GM23248 (cell line): ENCODE measurements around the gene UVRAG. TPM values are rescaled to one million over a fixed set of nuclear protein-coding genes. Genes with fewer than 3 reads are reported as not detected.
"Not testable (repeated sequence)": the region's sequence is repeated elsewhere in the genome, so short reads cannot be mapped to it uniquely, and the experiment has no call there.

Experiments used
- DNase-seq: peaks from one replicate; pipeline ENCODE4 v3.0.0-alpha.2; 2015
- H2AFZ ChIP-seq: fragments of 200-600 bp; sonication (generic); 2 replicates; pipeline ENCODE4 v1.6.1; 2016; ENCODE audit warnings: antibody characterized with exemption
- H3F3A ChIP-seq: fragments of 200-600 bp; sonication (generic); 2 replicates; pipeline ENCODE4 v1.6.1; 2016; ENCODE audit warnings: mild to moderate bottlenecking, antibody characterized with exemption, mixed run types; ENCODE audit not compliant: insufficient read depth
- H3K27ac ChIP-seq: fragments of 200-600 bp; sonication (generic); 2 replicates; pipeline ENCODE4 v1.5.1; 2016; ENCODE audit warnings: mild to moderate bottlenecking
- H3K27me3 ChIP-seq: fragments of 200-600 bp; sonication (generic); replicated peaks from 2 replicates; pipeline ENCODE4 v1.6.1; 2016; ENCODE audit warnings: mild to moderate bottlenecking; ENCODE audit not compliant: insufficient read depth
- H3K36me3 ChIP-seq: fragments of 200-600 bp; sonication (generic); 2 replicates; pipeline ENCODE4 v1.6.1; 2016; ENCODE audit warnings: low read depth, mild to moderate bottlenecking
- H3K4me1 ChIP-seq: fragments of 200-600 bp; sonication (generic); 2 replicates; pipeline ENCODE4 v1.6.1; 2016; ENCODE audit warnings: mild to moderate bottlenecking; ENCODE audit not compliant: insufficient read depth
- H3K4me2 ChIP-seq: fragments of 200-600 bp; sonication (generic); one replicate; pipeline ENCODE4 v1.6.1; 2016; ENCODE audit warnings: mild to moderate bottlenecking; ENCODE audit not compliant: unreplicated experiment
- H3K4me3 ChIP-seq: fragments of 200-600 bp; sonication (generic); 2 replicates; pipeline ENCODE4 v1.5.1; 2016; ENCODE audit warnings: mild to moderate bottlenecking
- H3K79me2 ChIP-seq: fragments of 200-600 bp; sonication (generic); 2 replicates; pipeline ENCODE4 v1.6.1; 2016; ENCODE audit warnings: mild to moderate bottlenecking; ENCODE audit not compliant: insufficient read depth
- H3K9ac ChIP-seq: fragments of 200-600 bp; sonication (generic); 2 replicates; pipeline ENCODE4 v1.6.1; 2016; ENCODE audit warnings: mild to moderate bottlenecking
- H3K9me2 ChIP-seq: fragments of 200-600 bp; sonication (generic); 2 replicates; pipeline ENCODE4 v1.6.1; 2016; ENCODE audit warnings: mixed run types, mild to moderate bottlenecking, moderate library complexity; ENCODE audit not compliant: insufficient read depth
- H3K9me3 ChIP-seq: fragments of 200-600 bp; sonication (generic); one replicate; pipeline ENCODE4 v1.6.1; 2017; ENCODE audit warnings: low read depth
- H4K20me1 ChIP-seq: fragments of 200-600 bp; sonication (generic); 2 replicates; pipeline ENCODE4 v1.6.0; 2016; ENCODE audit not compliant: insufficient read depth
- EZH2 ChIP-seq: fragments of 200-600 bp; sonication (generic); IDR thresholded peaks from 2 replicates; pipeline ENCODE4 v1.6.1; 2018; ENCODE audit warnings: antibody characterized with exemption, mild to moderate bottlenecking; ENCODE audit not compliant: insufficient read depth, poor library complexity, severe bottlenecking
- EZH2phosphoT487 ChIP-seq: fragments of 200-600 bp; sonication (generic); IDR thresholded peaks from 2 replicates; pipeline ENCODE4 v1.6.1; 2018; ENCODE audit warnings: antibody characterized with exemption, moderate library complexity, mild to moderate bottlenecking, low read depth; ENCODE audit not compliant: insufficient read depth
- WGBS, 2 experiments: methylation state at CpG; one replicate each; pipeline ENCODE4 v1.1.6; 2015 to 2017; ENCODE audit warnings: low lambda C conversion rate in 2 of 2, low coverage in 1 of 2; ENCODE audit errors: missing lambda C conversion rate in 2 of 2; 5-methylcytosine and 5-hydroxymethylcytosine counted together
- in situ Hi-C: fragments of 300-500 bp; cut with MboI; formaldehyde crosslinking; loops from 2 replicates; pipeline ENCODE4 v1.15.0; 2020
- polyA plus RNA-seq: library from polyadenylated mRNA; unstranded; fragments of >200 nt; fragmentation: Nextera tagmentation; extraction: Ambion mirVana; gene quantifications from 2 replicates; pipeline ENCODE4 v1.2.1, GENCODE V29; 2016
- total RNA-seq: library from RNA; depleted of rRNA; stranded (reverse); fragments of >200 nt; shearing (Covaris generic); gene quantifications from 2 replicates; pipeline ENCODE4 v1.2.3, GENCODE V29; 2014

The UVRAG gene
- total and polyA plus RNA-seq, 2 experiments from 2014 or later = 9.9 to 11.0 TPM

DNA sequence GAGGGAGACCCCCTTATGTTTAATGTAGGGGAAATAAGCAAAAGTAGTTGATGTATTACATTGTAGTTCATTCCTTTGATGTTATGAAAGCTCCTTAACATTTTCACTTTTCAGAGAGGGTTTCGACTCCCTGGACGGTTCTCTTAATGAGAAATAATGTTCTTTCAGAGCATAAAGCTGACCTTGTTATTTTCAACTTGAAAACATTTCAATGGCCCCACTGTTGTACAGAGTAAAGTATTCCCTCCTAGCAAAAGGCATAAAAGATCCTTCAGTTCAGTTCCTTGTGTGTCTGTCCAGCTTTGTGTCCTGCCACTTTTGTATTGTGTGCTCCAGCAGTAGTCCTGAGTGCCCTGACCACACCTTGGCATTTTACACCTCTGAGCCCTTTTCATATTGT lies 63.9 kb downstream of the UVRAG start:
- 92 to 97% methylated on average over 2 of the region's 2 CpGs for WGBS, 2 experiments
- H3K9me2 ChIP-seq = no peaks in the 10 kb centered on the region
- in situ Hi-C loops = loop anchor here (25.0 kb wide), 1 partner anchor 633 kb away; no protein-coding TSS in a partner anchor
- no peaks in the 10 kb centered on the region for H3K4me1 ChIP-seq
- H3K79me2 ChIP-seq = peaks cover 2% of the 10 kb centered on the region
- no peaks in the 10 kb centered on the region for H3K36me3 ChIP-seq
- H3K27ac ChIP-seq = no peak overlapping the region
- no peak overlapping the region for H2AFZ ChIP-seq
- no peaks in the 10 kb centered on the region for H3K9me3 ChIP-seq
- H3K27me3 ChIP-seq = no peaks in the 10 kb centered on the region
- no peaks in the 10 kb centered on the region for H3F3A ChIP-seq
- H3K9ac ChIP-seq = no peak overlapping the region
- no peak for DNase-seq
- peaks cover 3% of the 10 kb centered on the region; the same call in 1 of the 2 replicates for H4K20me1 ChIP-seq
- H3K4me3 ChIP-seq = no peak overlapping the region
- no peak overlapping the region for H3K4me2 ChIP-seq
- TF ChIP-seq EZH2 = no peak
- no peak for TF ChIP-seq EZH2phosphoT487

DNA sequence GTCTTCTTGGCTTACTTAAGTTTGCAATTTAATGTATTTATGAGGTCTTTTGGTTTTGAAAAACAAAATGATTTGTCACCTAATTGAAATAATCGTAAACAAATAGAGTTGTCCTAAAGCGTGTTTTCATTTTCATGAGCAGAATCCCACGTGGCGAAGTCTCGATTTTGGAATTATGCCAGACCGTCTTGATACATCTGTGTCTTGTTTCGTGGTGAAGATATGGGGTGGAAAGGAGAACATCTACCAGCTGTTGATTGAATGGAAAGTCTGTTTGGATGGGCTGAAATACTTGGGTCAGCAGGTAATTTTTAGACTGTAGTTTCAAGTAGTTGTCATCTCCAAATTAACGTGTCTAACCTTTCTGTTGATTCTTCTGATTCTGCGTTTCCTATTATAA lies 64.7 kb downstream of the UVRAG start:
- Histone ChIP-seq H4K20me1 (peaks cover 3% of the 10 kb centered on the region; the same call in 1 of the 2 replicates), H3K79me2 (no peaks in the 10 kb centered on the region; the same call in 1 of the 2 replicates), H3K9me2 (no peaks in the 10 kb centered on the region), H3K9me3 (no peaks in the 10 kb centered on the region), H2AFZ (no peak overlapping the region), H3F3A (no peaks in the 10 kb centered on the region), H3K4me1 (no peaks in the 10 kb centered on the region), H3K4me3 (no peak overlapping the region), H3K9ac (no peak overlapping the region), H3K27me3 (no peaks in the 10 kb centered on the region), H3K36me3 (no peaks in the 10 kb centered on the region), H3K27ac (no peak overlapping the region), H3K4me2 (no peak overlapping the region)
- no peak for TF ChIP-seq EZH2
- TF ChIP-seq EZH2phosphoT487 = no peak
- in situ Hi-C loops = loop anchor here (25.0 kb wide), 1 partner anchor 633 kb away; no protein-coding TSS in a partner anchor
- 74% methylated on average over 9 of the region's 9 CpGs for WGBS, 2 experiments
- no peak for DNase-seq

DNA sequence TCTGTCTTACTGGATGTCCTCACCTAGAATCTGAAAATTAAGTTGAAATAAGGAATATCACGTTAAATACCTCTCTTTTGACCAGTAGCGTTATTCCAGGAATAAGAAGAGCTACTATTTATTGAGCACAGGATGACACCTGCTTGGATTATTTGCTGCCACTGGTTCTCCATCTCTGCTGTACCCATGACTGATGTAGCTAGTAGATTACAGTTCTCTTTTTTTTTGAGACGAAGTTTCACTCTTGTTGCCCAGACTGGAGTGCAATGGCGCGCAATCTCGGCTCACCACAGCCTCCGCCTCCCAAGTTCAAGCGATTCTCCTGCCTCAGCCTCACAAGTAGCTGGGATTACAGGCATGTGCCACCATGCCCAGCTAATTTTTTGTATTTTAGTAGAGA lies 65.3 kb downstream of the UVRAG start:
- not testable (repeated sequence) for H3K4me1 ChIP-seq, H3K9me3 ChIP-seq, H3F3A ChIP-seq, DNase-seq, H3K4me2 ChIP-seq, H3K4me3 ChIP-seq, H3K9me2 ChIP-seq, H2AFZ ChIP-seq, H3K9ac ChIP-seq, H3K27me3 ChIP-seq, H3K79me2 ChIP-seq, H3K36me3 ChIP-seq, H3K27ac ChIP-seq, H4K20me1 ChIP-seq
- in situ Hi-C loops = loop anchor here (25.0 kb wide), 1 partner anchor 632 kb away; no protein-coding TSS in a partner anchor
- WGBS, 2 experiments = 98 to 99% methylated on average over 8 of the region's 8 CpGs

DNA sequence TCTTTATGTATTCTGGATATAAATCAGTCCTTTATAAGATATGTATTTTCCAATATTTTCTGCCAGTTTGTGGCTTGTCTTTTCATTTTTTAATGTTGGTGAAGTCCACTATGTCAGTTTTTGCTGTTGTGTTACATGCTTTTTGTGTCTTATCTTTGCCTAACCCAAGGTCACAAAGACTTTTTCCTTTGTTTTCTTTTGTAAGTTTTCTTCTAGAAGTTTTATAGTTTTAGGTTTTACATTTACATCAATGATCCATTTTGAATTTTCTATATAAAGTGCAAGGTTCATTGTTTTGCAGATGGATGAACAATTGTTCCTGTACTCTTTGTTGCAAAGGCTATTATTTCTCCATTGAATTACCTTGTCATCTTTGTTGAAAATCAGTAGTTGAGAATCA lies 69.3 kb downstream of the UVRAG start:
- Histone ChIP-seq H3K4me1 (no peaks in the 10 kb centered on the region), H4K20me1 (no peaks in the 10 kb centered on the region), H2AFZ (no peak overlapping the region), H3K4me3 (no peak overlapping the region), H3K27me3 (no peaks in the 10 kb centered on the region), H3K79me2 (no peaks in the 10 kb centered on the region), H3K4me2 (no peak overlapping the region), H3K36me3 (no peaks in the 10 kb centered on the region), H3K9me3 (no peaks in the 10 kb centered on the region), H3K9ac (no peak overlapping the region), H3K9me2 (no peaks in the 10 kb centered on the region), H3F3A (no peaks in the 10 kb centered on the region), H3K27ac (no peak overlapping the region)
- in situ Hi-C loops = loop anchor here (25.0 kb wide), 1 partner anchor 628 kb away; no protein-coding TSS in a partner anchor
- DNase-seq = no peak
- TF ChIP-seq EZH2phosphoT487 (no peak), EZH2 (no peak)

DNA sequence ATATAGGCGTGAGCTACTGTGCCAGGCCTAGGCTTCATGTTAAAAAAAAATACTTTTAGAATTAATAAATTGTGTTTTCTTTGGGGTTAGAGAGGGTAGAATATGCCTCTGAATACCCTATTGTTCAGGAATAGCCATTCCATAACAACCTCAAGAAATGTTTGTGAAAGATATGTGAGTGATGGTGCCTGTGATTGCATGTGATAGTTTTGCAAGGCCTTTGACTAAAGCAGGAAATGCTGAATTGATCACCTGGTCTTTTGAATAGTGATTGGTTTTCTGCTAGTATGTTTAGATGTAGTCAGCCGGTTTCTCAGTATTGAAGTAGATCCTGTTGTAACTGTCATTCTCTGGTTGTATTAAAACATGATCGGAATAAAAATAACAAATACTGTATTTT lies 73.4 kb downstream of the UVRAG start:
- H3K4me2 ChIP-seq = no peak overlapping the region
- H3K4me3 ChIP-seq = no peak overlapping the region
- H3F3A ChIP-seq = no peaks in the 10 kb centered on the region
- no peaks in the 10 kb centered on the region for H3K79me2 ChIP-seq
- no peaks in the 10 kb centered on the region for H3K4me1 ChIP-seq
- WGBS, 2 experiments = 97% methylated on average over 3 of the region's 3 CpGs
- DNase-seq = no peak
- no peaks in the 10 kb centered on the region for H3K9me2 ChIP-seq
- no peak overlapping the region for H2AFZ ChIP-seq
- H3K27me3 ChIP-seq = no peaks in the 10 kb centered on the region
- no peaks in the 10 kb centered on the region for H3K9me3 ChIP-seq
- in situ Hi-C loops = loop anchor here (25.0 kb wide), 1 partner anchor 624 kb away; no protein-coding TSS in a partner anchor
- no peak overlapping the region for H3K9ac ChIP-seq
- no peaks in the 10 kb centered on the region for H4K20me1 ChIP-seq
- H3K36me3 ChIP-seq = no peaks in the 10 kb centered on the region
- no peak overlapping the region for H3K27ac ChIP-seq
- TF ChIP-seq EZH2 = no peak
- no peak for TF ChIP-seq EZH2phosphoT487
